ENCODE measurements around the gene RGS3.
"Not testable (repeated sequence)": the region's sequence is repeated elsewhere in the genome, so short reads cannot be mapped to it uniquely, and the experiment has no call there.

Gene RGS3

GRCh38 chr9:113635586-113635985, 172.1 kb downstream of the RGS3 start:
- no peak for DNase-seq (ENCODE audit: low read depth)

- peak; percentile 45 for DNase-seq (ENCODE audit: low read depth)
These were observed 172.6 kb downstream of the RGS3 start for GRCh38 chr9:113636165-113636564.

- DNase-seq (ENCODE audit: low read depth): no peak
These were observed 173.2 kb downstream of the RGS3 start for GRCh38 chr9:113636693-113637092.

GRCh38 chr9:113638490-113638889, 175.0 kb downstream of the RGS3 start:
- no peak for DNase-seq (ENCODE audit: low read depth)

GRCh38 chr9:113638897-113639296, 175.4 kb downstream of the RGS3 start:
- no peak for DNase-seq (ENCODE audit: low read depth)

- DNase-seq (ENCODE audit: low read depth): not testable (repeated sequence)
These were observed 176.0 kb downstream of the RGS3 start for GRCh38 chr9:113639411-113639970.

- DNase-seq (ENCODE audit: low read depth): no peak
These were observed 176.9 kb downstream of the RGS3 start for GRCh38 chr9:113640418-113640817.

GRCh38 chr9:113641100-113641885, 177.8 kb downstream of the RGS3 start:
- no peak for DNase-seq (ENCODE audit: low read depth)

GRCh38 chr9:113644321-113644720, 180.8 kb downstream of the RGS3 start:
- DNase-seq (ENCODE audit: low read depth): no peak

GRCh38 chr9:113645227-113645977, 181.9 kb downstream of the RGS3 start:
- DNase-seq (ENCODE audit: low read depth): no peak

GRCh38 chr9:113645978-113646253, 182.4 kb downstream of the RGS3 start:
- DNase-seq (ENCODE audit: low read depth): no peak

- DNase-seq (ENCODE audit: low read depth): no peak
These were observed 183.0 kb downstream of the RGS3 start for GRCh38 chr9:113646491-113646890.
